DMS153 (cell line): ENCODE results near the gene ZNF609.

Experiments
- DNase-seq: peaks from one replicate; lab custom pipeline; 2025; lab: John Stamatoyannopoulos, UW

The ZNF609 gene, protein sequence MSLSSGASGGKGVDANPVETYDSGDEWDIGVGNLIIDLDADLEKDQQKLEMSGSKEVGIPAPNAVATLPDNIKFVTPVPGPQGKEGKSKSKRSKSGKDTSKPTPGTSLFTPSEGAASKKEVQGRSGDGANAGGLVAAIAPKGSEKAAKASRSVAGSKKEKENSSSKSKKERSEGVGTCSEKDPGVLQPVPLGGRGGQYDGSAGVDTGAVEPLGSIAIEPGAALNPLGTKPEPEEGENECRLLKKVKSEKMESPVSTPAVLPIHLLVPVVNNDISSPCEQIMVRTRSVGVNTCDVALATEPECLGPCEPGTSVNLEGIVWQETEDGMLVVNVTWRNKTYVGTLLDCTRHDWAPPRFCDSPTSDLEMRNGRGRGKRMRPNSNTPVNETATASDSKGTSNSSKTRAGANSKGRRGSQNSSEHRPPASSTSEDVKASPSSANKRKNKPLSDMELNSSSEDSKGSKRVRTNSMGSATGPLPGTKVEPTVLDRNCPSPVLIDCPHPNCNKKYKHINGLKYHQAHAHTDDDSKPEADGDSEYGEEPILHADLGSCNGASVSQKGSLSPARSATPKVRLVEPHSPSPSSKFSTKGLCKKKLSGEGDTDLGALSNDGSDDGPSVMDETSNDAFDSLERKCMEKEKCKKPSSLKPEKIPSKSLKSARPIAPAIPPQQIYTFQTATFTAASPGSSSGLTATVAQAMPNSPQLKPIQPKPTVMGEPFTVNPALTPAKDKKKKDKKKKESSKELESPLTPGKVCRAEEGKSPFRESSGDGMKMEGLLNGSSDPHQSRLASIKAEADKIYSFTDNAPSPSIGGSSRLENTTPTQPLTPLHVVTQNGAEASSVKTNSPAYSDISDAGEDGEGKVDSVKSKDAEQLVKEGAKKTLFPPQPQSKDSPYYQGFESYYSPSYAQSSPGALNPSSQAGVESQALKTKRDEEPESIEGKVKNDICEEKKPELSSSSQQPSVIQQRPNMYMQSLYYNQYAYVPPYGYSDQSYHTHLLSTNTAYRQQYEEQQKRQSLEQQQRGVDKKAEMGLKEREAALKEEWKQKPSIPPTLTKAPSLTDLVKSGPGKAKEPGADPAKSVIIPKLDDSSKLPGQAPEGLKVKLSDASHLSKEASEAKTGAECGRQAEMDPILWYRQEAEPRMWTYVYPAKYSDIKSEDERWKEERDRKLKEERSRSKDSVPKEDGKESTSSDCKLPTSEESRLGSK (N-terminal part only)

GRCh38 chr15:64460206-64460723 lies at the start of gene ZNF609:
ZNF609 (plus strand) TSS chr15:64460578; CDS start chr15:64499420, 38,842 bp downstream.
- peak; percentile 46 for DNase-seq

DNA sequence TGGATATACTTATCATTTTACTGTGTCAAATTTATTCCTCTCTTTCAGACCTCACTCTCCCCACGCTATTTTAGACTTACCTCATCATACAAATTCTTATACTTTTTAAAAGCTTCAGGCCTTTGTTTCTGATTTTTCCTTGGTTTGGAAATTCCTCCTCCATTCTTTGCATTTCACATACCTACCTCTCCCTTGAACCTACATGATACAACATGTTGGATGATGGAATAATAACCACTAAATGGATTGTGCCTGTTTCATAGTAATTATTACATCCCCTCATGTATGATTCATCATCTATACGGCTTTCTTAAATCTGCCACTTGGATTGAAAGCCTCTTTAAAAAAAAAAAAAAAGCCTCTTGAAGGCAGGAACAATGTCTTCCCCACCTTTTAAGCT lies 48.2 kb upstream of the ZNF609 start:
- DNase-seq, result no peak

- no peak for DNase-seq
These were observed 37.7 kb upstream of the ZNF609 start for GRCh38 chr15:64422697-64423096.

- DNase-seq, result no peak
These were observed 36.4 kb upstream of the ZNF609 start for GRCh38 chr15:64423970-64424369.

DNA sequence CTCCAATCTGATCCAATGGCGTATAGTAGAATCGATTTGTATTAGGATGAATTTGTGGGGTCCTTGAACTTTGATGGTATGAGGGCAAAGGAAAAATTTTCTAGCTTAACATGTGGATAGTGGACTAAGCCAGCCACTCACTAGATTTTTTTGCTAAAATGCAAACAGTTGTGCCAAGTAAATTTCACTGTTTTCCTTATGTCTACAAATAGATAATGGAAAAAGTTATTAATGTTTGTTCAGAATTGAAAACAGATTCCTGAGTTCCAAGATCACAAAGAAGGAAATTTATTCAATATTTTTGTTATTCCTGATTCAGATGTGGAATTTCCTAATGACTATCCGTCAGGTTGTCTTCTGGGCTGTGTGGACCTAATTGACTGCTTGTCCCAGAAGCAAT lies 35.2 kb upstream of the ZNF609 start:
- DNase-seq, result no peak

DNA sequence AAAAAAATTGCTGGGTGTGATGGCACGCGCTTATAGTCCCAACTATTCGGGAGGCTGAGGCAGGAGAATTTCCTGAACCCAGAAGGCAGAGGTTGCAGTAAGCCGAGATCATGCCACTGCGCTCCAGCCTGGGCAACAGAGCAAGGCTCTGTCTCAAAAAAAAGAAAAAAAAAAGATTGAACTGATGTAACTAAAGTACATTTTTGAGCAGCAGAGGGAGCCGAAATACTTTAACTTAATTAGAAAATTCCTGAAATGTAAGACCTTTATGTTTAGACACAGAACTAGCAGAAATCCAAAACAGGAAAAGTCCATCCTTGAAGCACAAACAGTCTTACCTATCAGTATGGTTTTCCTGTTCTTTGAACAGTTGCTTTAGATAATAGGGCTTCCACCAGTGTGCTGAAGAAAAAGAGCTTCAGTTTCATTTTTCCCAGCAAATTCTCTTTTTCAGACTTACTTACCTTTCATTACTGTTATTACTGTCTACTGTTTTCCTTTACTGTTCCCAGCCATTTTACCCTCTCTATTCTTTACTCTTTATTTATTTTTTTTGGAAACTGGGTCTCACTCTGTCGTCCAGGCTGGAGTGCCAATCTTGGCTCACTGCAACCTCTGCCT lies 33.4 kb upstream of the ZNF609 start:
- DNase-seq, result no peak

DNA sequence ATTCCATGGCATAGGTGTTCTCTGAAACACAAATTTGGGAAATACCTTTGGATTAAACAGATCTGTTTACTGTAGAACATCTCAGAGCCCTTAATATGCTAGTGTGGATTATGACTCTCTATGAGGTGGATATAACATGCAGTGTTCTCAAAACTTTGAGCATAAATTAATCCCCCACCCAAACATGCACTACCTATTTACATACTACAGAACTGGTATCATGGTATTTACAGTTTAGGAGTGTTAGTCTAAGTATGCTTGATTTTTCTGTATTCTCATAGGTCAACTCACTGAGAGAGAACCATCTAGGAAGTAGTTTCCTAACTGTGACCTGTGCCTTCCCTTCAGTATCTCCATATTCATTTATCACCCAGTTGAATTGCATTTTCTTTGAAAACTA lies 30.9 kb upstream of the ZNF609 start:
- DNase-seq, result no peak

GRCh38 chr15:64430000-64430735 lies 30.2 kb upstream of the ZNF609 start:
- DNase-seq, result peak; percentile 29

- no peak for DNase-seq
These were observed 22.4 kb upstream of the ZNF609 start for GRCh38 chr15:64437982-64438381.

GRCh38 chr15:64438653-64439447 lies 21.5 kb upstream of the ZNF609 start:
- no peak for DNase-seq

DNA sequence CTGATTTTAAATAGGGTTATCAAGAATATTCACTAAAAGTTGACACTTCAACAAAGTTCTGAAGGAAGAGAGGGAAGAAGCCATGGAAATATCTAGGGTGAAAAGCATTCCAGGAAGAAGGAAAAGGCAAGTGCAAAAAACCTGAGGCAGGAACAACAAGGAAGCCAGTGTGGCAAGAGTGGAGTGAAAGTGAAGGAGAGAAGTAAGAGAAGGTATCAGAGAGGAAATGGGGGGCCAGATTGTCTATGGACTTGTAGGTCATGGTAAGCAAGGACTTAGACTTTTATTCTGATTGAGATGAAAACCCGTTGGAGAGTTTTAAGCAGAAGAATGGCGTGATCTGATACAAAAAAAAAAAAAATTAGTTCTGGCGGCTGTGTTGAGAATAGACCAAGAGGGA lies 18.5 kb upstream of the ZNF609 start:
- DNase-seq, result no peak

- no peak for DNase-seq
These were observed 17.4 kb upstream of the ZNF609 start for GRCh38 chr15:64443016-64443415.

DNA sequence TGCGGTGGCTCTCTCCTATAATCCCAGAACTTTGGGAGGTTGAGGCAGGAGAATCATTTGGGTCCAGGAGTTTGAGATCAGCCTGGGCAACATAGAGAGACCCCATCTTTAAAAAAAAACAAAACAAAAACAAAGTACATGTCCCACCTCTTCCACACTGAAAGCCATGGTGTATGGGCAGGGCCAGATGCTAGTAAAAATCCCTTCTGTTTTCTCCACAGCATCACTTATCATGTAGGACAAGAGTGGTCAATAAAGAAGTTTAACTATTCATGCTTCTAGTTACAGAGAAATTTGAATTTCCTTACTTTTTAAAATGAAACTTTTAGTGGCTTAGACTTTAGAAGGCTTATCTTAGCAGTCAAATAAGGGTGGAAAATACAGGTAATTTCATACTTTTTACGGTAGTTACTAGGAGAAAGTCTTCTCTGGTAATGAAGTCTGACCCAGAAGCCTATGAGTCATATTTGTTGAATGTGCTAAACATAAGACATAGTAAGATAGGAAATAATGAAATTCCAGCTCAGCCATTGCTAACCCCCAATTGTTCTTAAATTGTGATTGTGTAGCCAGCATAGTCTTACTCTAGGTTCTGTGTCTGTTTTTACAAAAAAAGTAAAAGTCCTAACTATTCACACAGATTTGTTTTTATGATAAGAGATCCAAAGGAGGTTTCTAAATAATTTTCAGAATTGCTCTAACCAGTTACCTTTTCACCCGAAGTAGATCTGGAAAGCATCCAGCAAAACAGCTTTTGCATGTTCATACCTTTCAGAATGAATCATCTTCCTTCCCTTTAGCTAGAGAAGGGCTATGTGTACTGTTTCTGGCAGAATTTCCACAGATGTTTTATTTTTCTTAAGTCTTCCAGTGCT lies 16.4 kb upstream of the ZNF609 start:
- no peak for DNase-seq

DNA sequence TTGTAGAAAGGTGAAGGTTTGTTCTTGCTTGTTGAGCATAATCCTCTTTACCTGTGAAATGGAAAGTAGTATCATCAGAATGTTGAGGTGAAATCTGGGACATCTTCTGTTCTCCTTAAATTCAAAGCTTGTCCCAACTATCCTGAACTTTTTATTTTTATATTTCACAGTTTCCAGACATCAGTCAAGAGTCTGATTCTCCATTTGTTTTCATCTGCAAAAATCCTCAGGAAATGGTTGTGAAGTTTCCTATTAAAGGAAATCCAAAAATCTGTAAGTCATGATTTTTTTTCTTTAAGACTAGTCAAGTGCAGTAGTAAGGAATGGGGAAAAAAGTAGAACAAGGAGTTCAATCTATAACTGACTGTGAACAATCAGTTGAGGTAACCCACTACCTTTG lies 15.5 kb upstream of the ZNF609 start:
- no peak for DNase-seq

- no peak for DNase-seq
These were observed 12.7 kb upstream of the ZNF609 start for GRCh38 chr15:64447536-64448315.

DNA sequence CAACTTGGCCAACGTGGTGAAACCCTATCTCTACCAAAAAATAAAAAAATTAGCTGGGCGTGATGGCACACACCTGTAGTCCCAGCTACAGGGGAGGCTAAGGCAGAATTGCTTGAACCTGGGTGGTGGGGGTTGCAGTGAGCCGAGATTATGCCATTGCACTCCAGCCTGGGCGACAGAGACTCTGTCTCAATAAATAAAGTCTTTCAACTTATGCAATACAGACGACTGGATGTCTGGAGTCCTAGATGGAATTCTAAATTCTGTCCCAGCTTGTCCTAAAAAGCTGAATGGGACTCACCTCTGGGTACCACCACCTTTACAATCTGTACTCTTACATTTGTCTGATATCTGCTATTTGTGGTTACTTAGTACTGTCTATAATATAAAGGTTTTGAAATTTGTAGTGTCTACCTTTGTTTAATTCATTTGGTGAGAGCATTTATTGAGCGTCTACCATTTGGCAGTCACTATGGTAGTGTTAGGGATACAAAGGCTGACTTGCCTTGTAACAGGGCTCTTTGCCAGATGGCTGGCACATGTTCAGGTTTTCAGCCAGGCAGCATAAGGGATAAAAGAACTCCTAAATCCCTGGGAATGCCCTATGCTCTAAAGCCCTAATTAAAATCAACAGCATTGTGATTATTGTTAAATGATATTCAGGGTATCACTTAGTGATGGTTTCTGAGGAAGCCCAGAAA lies 7.2 kb upstream of the ZNF609 start:
- peak; percentile 33 for DNase-seq

- DNase-seq, result no peak
These were observed 6.7 kb upstream of the ZNF609 start for GRCh38 chr15:64453689-64454037.

GRCh38 chr15:64454282-64454681 lies 6.1 kb upstream of the ZNF609 start:
- no peak for DNase-seq
